Kasumi-1 (cell line): ENCODE data around the gene FHAD1.
"Not testable (repeated sequence)": the region's sequence is repeated elsewhere in the genome, so short reads cannot be mapped to it uniquely, and the experiment has no call there.

Source experiments
- DNase-seq, 2 experiments: peaks; one replicate each; lab custom pipeline; 2025; lab: John Stamatoyannopoulos, UW

The FHAD1 gene

DNA sequence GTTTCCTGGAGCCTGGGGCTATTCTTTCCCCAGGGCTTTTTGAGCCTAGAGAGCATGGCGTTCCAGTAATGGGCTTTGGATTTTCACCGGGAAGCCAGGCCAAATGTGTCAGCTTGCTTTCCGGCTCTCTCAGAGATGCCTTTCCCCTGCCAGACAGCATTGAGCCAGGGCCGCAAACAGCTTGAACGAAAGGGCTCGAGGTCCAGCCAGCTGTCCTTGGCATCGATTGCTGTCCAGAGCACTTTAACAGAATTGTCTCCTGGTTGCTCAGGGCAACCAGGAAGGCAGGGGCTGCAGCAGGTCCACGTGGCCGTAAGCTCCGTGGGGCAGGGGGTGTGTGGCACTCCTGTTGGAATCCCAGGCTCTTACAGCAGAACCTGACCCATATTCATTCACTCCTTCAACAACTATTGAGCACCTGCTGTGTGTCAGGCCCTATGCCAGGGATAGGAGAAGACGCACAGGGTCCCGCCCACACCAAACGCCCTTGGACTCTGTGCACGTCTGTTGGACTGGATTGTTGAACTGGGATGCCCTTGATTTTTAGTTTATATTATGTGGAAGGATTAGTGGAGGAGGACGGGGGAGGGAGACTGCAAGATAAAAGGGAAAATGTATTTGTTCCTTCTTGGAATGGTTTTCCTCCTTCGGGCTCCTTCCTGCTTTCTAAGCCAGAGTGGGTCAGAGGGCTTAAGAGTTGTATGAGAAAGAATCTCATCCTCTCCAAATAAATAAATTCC lies 123.9 kb downstream of the FHAD1 start:
- DNase-seq = no peak

GRCh38 chr1:15371610-15372545 lies 124.9 kb downstream of the FHAD1 start:
- no peak for DNase-seq

GRCh38 chr1:15378729-15379128 lies 131.7 kb downstream of the FHAD1 start:
- no peak for DNase-seq

GRCh38 chr1:15379151-15379550 lies 132.1 kb downstream of the FHAD1 start:
- DNase-seq = not testable (repeated sequence)

DNA sequence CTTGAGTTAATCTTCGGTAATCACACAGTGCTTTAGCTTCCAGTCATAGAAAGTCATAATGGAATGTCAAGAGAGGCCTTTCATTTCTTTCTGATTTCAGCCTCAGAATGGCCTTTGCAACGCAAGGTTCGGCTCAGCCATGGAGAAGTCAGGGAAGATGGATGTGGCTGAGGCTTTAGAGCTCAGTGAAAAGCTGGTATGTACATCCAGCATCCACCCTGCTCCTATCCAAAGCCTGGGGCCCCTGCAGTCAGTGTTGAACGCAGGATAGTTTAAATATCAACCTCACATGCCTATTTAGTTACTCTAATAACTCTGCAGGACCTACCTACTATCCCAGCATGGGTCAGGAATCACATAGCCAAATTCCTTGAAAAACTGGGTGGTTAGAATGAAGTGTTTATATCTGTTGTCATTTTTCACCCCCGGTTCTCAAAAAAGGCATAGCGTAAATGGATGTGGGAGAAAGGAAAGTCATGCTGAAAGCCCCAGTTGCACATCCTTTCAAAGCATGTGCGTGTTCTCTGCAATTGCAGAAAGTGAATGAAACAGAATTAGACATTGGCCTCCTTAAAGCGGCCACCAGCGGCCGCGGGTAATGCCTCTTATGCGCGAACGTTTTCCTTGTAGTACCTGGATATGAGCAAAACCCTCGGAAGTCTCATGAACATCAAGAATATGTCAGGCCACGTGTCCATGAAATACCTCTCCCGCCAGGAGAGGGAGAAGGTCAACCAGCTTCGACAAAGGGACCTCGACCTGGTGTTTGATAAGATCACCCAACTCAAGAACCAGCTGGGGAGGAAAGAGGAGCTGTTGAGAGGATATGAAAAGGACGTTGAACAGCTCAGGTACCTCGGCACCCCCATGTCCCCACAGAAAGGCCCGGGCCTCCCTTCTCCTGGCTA lies 133.8 kb downstream of the FHAD1 start:
- DNase-seq = no peak

DNA sequence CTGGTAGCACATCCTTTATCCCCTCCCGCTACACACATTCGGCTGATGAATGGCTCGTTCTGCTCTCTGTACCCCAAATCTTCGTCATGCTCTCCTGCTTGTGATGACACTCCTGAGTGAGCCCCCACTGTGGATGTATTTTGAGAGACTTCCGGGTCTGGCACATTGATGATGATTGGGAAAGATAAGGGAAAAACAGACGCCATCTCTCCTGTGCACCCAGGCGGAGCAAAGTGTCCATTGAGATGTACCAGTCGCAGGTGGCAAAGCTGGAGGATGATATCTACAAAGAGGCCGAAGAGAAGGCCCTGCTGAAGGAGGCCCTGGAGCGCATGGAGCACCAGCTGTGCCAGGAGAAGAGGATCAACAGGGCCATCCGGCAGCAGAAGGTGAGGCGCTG lies 134.8 kb downstream of the FHAD1 start:
- DNase-seq = no peak

DNA sequence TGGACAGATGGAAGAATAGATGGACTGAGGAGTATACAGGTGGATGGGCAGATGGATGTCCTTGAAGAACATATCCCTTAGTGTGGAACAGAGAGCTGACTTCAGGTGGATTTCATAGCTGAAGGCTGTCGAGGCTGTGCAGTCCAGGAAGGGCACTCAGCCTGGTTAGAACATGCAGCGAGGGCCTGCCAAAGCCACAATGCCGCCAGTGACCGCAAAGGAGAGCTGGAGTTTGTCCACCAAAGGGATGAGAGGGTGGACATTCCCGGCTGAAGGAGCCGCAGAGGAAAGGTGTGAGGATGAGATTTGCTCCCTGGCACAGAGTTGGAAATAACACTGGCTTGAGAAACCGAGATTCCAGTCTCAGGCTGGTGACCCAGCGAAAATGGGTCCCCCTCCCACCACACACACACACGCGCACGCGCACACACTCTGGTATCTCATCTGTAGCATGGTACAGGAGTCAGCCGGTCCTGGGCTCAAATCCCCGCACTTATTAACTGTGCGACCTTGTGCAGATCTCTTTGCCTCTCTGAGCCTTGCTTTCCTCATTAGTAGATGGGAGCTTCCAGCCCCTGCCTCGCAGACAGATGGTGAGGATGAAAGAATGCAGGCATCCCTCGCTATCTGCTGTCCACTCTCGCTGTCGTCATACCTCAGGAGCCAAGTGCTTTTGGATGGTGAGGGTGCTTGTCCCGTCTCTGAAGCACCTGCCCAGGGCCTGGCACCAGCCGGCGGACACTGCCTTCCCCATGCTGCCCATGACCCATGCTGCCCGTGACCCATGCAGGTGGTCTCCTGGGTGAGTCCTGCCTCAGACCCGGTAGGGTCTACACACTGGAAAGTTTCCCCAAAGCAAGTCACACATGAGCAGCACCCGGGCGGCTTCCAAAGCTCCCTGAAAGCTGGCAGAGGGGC lies 135.8 kb downstream of the FHAD1 start:
- DNase-seq = no peak

- DNase-seq = no peak
Measured at GRCh38 chr1:15383810-15384209, 136.8 kb downstream of the FHAD1 start.

DNA sequence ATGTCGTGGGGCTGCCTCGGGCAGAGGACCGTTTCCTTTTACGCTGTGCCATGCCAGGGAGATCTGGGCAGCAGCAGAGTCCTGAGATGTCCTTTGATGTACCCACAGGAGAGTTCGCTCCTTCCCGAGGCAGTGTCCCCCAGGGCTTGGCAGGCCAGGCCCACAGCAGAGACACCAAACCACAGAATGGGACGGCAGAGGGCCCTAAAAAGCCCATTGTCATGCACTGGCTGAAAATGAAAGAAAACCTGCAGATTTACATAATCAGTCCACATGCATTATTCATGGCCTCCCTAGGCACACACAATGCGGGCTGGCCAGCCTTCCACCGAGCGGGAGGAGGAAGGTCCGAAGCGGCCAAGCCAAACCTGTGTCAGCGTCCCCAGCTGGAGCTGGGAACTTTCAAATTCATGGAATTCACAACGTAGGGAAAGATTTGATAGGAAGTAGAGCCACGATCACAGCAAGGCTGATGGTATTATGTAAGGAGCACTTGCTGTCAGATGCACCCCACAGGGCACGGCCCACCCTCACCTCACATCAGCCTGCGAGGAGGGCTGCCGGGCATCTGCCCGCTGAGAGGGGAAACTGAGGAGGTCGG lies 137.4 kb downstream of the FHAD1 start:
- no peak for DNase-seq

DNA sequence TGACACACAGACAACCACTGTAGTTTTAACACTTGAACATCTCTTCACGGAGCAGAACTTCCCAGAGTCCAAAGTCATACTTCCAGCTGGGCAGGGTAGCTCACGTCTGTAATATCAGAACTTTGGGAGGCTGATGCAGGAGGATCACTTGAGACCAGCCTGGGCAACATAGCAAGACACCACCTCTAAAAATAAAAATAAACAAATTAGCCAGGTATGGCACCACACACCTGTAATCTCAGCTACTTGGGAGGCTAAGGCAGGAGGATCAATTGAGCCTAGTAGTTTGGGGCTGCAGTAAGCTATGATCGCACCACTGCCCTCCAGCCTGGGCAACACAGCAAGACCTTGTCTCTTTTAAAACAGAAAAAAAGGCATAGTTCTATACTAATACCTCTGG lies 138.4 kb downstream of the FHAD1 start:
- no peak for DNase-seq

DNA sequence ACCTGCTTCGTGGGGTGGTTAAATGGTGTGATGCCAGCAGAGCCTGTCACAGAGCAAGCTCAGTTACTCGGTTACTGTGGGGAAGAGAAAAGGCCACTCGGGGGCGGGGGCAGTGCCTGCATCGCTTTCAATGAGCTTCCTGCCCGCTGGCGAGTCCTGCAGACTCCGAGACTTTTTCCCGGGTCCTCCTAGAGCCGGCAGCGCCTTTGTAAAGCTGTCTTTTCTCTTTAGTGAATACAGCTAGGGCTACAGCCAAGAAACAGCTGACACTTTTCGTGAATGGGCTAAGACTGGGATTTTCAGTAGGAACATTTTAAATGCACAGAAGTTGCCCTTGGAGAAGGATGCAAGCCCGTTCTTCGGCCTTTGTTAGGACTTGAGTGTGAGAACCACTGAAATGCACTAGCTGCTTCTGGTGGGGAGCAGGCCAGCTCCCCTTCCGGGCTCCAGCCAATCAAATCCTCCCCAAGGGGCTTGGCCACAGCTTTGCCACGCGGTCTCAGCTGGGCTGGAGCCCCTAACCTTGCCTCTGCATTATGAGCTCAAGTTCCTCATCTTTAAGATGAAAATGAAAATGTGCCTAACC lies 139.2 kb downstream of the FHAD1 start:
- no peak for DNase-seq

DNA sequence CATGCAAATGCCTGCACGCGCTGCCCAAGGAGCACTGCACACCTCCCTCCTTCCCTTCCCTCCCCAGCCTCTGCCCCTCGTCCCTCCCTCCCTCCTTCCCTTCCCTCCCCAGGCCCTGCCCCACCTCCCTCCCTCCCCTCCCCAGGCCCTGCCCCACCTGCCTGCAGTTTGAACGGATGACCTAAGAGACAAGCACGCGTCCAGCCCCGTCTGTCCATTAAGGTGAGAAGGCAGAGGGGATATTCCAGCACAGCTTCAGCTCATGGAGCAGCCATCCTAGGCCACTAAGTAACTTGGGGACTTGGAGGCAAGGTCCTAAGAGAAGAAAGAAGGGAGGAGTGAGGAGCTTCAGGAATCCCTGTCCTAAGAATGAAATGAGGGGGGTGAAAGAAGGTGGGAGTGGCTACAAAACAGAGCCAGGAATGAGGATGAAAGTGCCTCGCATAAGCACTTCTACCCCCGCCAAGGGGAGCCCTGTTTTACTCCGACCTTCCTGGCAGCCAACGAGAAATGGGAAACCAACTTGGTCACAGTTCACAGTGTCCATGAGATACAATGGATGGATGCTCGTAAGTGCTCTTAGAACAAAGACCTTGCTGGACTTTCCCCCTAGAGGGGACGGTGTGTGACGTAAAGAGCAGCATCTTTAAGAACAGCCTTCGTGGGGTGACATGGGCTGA lies 141.3 kb downstream of the FHAD1 start:
- no peak for DNase-seq

DNA sequence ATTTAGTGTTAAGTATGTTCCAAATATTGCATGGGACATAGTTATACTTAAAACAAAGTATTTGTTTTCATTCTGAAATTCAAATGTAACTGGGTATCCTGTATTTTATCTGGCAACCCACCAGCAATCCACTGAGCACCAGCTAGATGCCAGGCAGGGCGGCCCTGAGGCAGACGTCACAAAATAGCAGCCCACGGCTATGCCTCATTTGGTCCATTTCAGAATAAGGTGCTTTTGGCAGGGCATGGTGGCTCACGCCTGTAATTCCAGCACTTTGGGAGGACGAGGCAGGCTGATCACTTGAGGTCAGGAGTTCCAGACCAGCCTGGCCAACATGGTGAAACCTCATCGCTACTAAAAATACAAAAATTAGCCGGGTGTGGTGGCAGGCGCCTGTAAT lies 142.8 kb downstream of the FHAD1 start:
- not testable (repeated sequence) for DNase-seq

- DNase-seq = no peak
Measured at GRCh38 chr1:15390667-15391066, 143.6 kb downstream of the FHAD1 start.

DNA sequence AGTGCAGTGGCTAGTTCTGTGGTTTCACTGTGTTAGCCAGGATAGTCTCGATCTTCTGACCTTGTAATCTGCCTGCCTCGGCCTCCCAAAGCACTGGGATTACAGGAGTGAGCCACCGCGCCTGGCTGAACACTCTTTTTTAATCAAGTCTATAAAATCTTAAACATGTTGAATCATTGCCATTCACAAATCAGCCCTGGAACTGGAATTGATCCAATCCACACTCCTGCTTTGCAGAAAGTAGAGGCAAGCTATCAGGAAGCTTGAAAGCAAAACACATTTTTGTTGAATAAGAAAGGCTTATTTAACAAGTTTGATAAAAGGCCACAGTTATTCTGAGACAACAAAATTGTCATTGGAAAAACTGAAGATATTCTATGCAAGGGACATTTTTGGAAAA lies 144.3 kb downstream of the FHAD1 start:
- no peak for DNase-seq

DNA sequence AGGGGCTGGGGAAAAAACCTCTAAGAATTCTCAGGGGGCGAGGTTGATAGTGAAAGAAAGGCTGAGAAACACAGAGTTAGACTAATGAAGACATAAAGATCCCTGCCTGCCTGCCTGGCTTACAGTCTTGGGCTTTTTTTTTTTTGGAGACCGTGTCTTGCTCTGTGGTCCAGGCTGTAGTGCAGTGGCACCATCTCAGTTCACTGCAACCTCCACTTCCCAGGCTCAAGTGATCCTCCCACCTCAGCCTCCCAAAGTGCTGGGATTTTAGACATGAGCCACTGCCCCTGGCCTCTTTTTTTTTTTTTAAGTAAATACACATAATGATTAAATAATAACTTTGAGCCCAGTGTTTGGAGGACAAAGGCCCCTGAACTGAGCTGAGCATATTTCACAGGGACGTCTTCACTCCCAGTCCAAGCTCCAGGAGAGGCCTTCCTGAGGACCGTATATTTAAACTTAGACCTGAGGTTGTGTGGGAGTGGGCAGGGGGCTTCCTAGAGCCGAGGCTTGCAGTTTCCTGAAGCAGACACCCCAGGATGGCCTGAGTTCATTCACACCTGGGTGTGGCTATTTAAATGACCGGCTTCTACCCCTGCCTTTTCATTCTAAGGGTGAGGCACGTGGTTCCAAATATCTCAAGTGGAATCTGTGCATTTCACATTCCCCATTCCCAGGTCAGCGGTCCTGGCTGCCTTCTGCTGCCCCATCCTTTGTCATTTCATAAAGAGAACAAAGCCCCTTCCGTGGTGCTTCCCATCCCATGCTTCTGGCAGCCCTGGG lies 146.6 kb downstream of the FHAD1 start:
- no peak for DNase-seq

GRCh38 chr1:15394258-15394690 lies 147.3 kb downstream of the FHAD1 start:
- DNase-seq = no peak

DNA sequence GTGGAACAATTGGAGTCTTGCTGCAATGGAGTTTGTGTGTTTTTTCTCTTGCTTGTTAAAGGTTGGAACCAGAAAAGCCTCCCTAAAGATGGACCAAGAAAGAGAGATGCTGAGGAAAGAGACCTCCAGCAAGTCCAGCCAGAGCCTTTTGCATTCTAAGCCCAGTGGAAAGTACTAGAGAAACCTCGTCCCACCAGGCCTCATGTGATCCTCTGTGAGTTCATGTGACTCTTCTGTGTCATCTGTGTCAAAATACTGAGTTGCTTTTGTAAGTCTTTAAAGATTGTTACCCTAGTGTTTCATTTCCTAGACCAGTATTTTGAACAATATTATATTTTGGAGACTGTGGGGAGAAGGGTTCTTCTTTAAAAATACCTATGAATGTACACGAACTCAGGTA lies 150.2 kb downstream of the FHAD1 start:
- DNase-seq = no peak

- no peak for DNase-seq
Measured at GRCh38 chr1:15399710-15400109, 152.7 kb downstream of the FHAD1 start.
